ENCODE measurements around the gene AKAP17A. TPM values are rescaled to one million over a fixed set of nuclear protein-coding genes. Genes with fewer than 3 reads are reported as not detected.

AKAP17A gene
- total RNA-seq, 1 donor, result 9.5 TPM

DNA sequence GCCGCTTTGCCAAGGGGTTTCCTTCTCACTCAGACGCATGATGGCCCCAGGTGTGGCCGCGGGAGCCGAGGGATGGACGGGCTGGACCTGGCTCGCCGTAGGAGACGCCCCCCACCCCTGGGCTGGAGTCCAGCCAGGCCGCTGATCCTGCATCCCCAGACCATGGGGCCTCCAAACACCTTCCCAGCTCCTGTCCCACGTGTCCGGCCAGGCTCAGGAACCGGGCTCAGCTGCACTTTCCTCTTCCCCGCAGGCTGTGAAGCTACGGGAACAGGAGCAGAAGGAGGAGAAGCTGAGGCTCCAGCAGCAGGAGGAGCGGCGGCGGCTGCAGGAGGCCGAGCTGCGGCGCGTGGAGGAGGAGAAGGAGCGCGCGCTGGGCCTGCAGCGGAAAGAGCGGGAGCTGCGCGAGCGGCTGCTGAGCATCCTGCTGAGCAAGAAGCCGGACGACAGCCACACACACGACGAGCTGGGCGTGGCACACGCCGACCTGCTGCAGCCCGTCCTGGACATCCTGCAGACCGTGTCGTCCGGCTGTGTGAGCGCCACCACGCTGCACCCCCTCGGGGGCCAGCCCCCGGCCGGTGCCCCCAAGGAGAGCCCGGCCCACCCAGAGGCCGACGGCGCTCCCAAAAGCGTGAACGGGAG, 9.1 kb downstream of the AKAP17A start:
- no peak overlapping the region for H3K4me3 ChIP-seq (ENCODE audit: low read depth, low read length)
- DNase-seq (ENCODE audit: low read depth), result no peak
- TF ChIP-seq, protein P1, sequence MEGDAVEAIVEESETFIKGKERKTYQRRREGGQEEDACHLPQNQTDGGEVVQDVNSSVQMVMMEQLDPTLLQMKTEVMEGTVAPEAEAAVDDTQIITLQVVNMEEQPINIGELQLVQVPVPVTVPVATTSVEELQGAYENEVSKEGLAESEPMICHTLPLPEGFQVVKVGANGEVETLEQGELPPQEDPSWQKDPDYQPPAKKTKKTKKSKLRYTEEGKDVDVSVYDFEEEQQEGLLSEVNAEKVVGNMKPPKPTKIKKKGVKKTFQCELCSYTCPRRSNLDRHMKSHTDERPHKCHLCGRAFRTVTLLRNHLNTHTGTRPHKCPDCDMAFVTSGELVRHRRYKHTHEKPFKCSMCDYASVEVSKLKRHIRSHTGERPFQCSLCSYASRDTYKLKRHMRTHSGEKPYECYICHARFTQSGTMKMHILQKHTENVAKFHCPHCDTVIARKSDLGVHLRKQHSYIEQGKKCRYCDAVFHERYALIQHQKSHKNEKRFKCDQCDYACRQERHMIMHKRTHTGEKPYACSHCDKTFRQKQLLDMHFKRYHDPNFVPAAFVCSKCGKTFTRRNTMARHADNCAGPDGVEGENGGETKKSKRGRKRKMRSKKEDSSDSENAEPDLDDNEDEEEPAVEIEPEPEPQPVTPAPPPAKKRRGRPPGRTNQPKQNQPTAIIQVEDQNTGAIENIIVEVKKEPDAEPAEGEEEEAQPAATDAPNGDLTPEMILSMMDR (IDR thresholded peaks at IDR 0.05; ENCODE audit: insufficient read depth, low read length), result no peak

GRCh38 chrX:1601051-1601767, 9.8 kb downstream of the AKAP17A start:
- TF ChIP-seq, protein P1 (IDR thresholded peaks at IDR 0.05; ENCODE audit: insufficient read depth, low read length), result no peak
- H3K4me3 ChIP-seq (ENCODE audit: low read depth, low read length), result no peak overlapping the region
- no peak for DNase-seq (ENCODE audit: low read depth)

GRCh38 chrX:1601768-1602085, 10.3 kb downstream of the AKAP17A start:
- TF ChIP-seq, protein P1 (IDR thresholded peaks at IDR 0.05; ENCODE audit: insufficient read depth, low read length), result no peak

GRCh38 chrX:1602299-1602698, 10.9 kb downstream of the AKAP17A start:
- DNase-seq (ENCODE audit: low read depth), result no peak
- TF ChIP-seq, protein P1 (IDR thresholded peaks at IDR 0.05; ENCODE audit: insufficient read depth, low read length), result no peak
- H3K4me3 ChIP-seq (ENCODE audit: low read depth, low read length), result no peak overlapping the region

More at GRCh38 chrX:1601768-1602085, 10.3 kb downstream of the AKAP17A start:
- DNase-seq (ENCODE audit: low read depth), result no peak
- no peak overlapping the region for H3K4me3 ChIP-seq (ENCODE audit: low read depth, low read length)

GRCh38 chrX:1606496-1606895, 15.1 kb downstream of the AKAP17A start:
- DNase-seq (ENCODE audit: low read depth), result no peak
- TF ChIP-seq, protein P1 (IDR thresholded peaks at IDR 0.05; ENCODE audit: insufficient read depth, low read length), result no peak
- H3K4me3 ChIP-seq (ENCODE audit: low read depth, low read length), result no peak overlapping the region

GRCh38 chrX:1609311-1609710, 17.9 kb downstream of the AKAP17A start:
- TF ChIP-seq, protein P1 (IDR thresholded peaks at IDR 0.05; ENCODE audit: insufficient read depth, low read length), result no peak
- no peak overlapping the region for H3K4me3 ChIP-seq (ENCODE audit: low read depth, low read length)
- no peak for DNase-seq (ENCODE audit: low read depth)

Measured in fibroblast of the aortic adventitia (primary cell).